Breast epithelium (tissue), 3 donors: ENCODE measurements around the gene PPARA.

Source experiments
- CTCF ChIP-seq, 3 donors: fragments of 450-650 bp; IDR thresholded peaks; one replicate each; pipeline ENCODE4 v1.5.1; 2016 to 2017; ENCODE audit warnings: antibody characterized with exemption in 3 of 3, mild to moderate bottlenecking in 3 of 3, moderate library complexity in 3 of 3
- POLR2A ChIP-seq: fragments of 450-650 bp; IDR thresholded peaks from one replicate; pipeline ENCODE4 v1.6.1; 2016; ENCODE audit warnings: antibody characterized with exemption, mild to moderate bottlenecking, moderate library complexity

GRCh38 chr22:46138058-46138797 lies 12.1 kb upstream of the PPARA start:
- no peak for TF ChIP-seq CTCF (IDR thresholded peaks at IDR 0.05)
- no peak for TF ChIP-seq POLR2A
